Calu3 (cell line): Measurements from ENCODE around the gene SORD. TPM values are rescaled to one million over a fixed set of nuclear protein-coding genes. Genes with fewer than 3 reads are reported as not detected.

ENCODE experiments used
- BruUV-seq: library from RNA; stranded (reverse); fragments of 400-500 nt; replicated peaks from 2 replicates; lab custom pipeline; 2021; lab: Mats Ljungman, UMichigan
- CTCF ChIA-PET: fragments of 300-600 bp; sonication (Branson Sonifier 250); formaldehyde crosslinking; loops from one replicate; lab custom pipeline; 2022; ENCODE audit warnings: antibody characterized with exemption; lab: Charles Lee
- DNase-seq: peaks from one replicate; pipeline ENCODE4 v3.0.0; 2022
- H3K27ac Mint-ChIP-seq: one replicate; pipeline ENCODE4 v1.8.0; 2022; ENCODE audit warnings: mixed read lengths; ENCODE audit not compliant: unreplicated experiment
- H3K27me3 Mint-ChIP-seq: one replicate; pipeline ENCODE4 v1.8.0; 2022; ENCODE audit warnings: mixed read lengths; ENCODE audit not compliant: unreplicated experiment
- H3K36me3 Mint-ChIP-seq: one replicate; pipeline ENCODE4 v1.8.0; 2022; ENCODE audit warnings: mild to moderate bottlenecking, moderate library complexity, mixed read lengths; ENCODE audit not compliant: insufficient read depth, unreplicated experiment
- H3K4me1 Mint-ChIP-seq: one replicate; pipeline ENCODE4 v1.8.0; 2022; ENCODE audit warnings: mild to moderate bottlenecking, low read depth, mixed read lengths; ENCODE audit not compliant: unreplicated experiment
- H3K4me3 Mint-ChIP-seq: one replicate; pipeline ENCODE4 v1.8.0; 2022; ENCODE audit warnings: mild to moderate bottlenecking, low read depth, moderate library complexity, mixed read lengths; ENCODE audit not compliant: unreplicated experiment
- H3K9me3 Mint-ChIP-seq: one replicate; pipeline ENCODE4 v1.8.0; 2022; ENCODE audit warnings: low read depth, mixed read lengths; ENCODE audit not compliant: unreplicated experiment
- intact Hi-C: fragments of 100-400 bp; cut with micrococcal nuclease; formaldehyde crosslinking; loops from one replicate; pipeline ENCODE4 v1.10.0; 2022; ENCODE audit not compliant: unreplicated experiment
- total RNA-seq: library from RNA; stranded (reverse); gene quantifications from 2 replicates; pipeline ENCODE4 v1.2.3, GENCODE V29; 2022
- TF ChIP-seq, protein P1 (sequence below): fragments of 200-600 bp; IDR thresholded peaks from one replicate; pipeline ENCODE4 v1.8.0; 2022; ENCODE audit warnings: antibody characterized with exemption; ENCODE audit not compliant: unreplicated experiment

Gene SORD
- total RNA-seq, 1 experiment from 2014 or later, result 39.1 TPM

DNA sequence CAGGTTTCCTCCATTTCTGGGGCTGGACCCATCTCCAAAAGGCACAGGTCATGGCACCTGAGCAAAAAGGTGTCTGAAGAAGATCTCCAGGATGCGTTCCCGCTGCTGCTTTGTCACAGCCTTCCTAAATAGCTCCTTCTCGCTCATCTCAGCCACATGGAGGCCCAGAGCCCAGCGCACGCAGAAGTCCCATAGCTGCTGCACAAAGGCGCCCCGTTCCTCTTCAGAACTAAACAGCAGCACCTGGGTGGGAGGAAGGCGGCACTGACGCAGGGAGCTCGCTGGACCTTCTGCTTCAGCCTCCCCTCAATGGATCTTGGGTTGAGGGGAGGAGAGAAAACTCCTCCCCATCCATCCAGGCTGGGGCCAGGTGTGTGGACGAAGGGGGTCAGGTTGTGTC, 82.6 kb downstream of the SORD start:
- BruUV-seq, result no TSS peak
- Mint-ChIP-seq H3K9me3 (no peaks in the 10 kb centered on the region), H3K27ac (no peak overlapping the region), H3K36me3 (no peaks in the 10 kb centered on the region), H3K4me3 (no peak overlapping the region), H3K4me1 (no peaks in the 10 kb centered on the region), H3K27me3 (peaks cover 86% of the 10 kb centered on the region)
- intact Hi-C loops, result no loop called here
- DNase-seq, result no peak
- TF ChIP-seq, protein P1, sequence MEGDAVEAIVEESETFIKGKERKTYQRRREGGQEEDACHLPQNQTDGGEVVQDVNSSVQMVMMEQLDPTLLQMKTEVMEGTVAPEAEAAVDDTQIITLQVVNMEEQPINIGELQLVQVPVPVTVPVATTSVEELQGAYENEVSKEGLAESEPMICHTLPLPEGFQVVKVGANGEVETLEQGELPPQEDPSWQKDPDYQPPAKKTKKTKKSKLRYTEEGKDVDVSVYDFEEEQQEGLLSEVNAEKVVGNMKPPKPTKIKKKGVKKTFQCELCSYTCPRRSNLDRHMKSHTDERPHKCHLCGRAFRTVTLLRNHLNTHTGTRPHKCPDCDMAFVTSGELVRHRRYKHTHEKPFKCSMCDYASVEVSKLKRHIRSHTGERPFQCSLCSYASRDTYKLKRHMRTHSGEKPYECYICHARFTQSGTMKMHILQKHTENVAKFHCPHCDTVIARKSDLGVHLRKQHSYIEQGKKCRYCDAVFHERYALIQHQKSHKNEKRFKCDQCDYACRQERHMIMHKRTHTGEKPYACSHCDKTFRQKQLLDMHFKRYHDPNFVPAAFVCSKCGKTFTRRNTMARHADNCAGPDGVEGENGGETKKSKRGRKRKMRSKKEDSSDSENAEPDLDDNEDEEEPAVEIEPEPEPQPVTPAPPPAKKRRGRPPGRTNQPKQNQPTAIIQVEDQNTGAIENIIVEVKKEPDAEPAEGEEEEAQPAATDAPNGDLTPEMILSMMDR, result no peak
- CTCF ChIA-PET, result interaction anchor here (1.6 kb wide), 1 partner anchor 12 kb away, joined by 6 read pairs; no protein-coding TSS in a partner anchor

DNA sequence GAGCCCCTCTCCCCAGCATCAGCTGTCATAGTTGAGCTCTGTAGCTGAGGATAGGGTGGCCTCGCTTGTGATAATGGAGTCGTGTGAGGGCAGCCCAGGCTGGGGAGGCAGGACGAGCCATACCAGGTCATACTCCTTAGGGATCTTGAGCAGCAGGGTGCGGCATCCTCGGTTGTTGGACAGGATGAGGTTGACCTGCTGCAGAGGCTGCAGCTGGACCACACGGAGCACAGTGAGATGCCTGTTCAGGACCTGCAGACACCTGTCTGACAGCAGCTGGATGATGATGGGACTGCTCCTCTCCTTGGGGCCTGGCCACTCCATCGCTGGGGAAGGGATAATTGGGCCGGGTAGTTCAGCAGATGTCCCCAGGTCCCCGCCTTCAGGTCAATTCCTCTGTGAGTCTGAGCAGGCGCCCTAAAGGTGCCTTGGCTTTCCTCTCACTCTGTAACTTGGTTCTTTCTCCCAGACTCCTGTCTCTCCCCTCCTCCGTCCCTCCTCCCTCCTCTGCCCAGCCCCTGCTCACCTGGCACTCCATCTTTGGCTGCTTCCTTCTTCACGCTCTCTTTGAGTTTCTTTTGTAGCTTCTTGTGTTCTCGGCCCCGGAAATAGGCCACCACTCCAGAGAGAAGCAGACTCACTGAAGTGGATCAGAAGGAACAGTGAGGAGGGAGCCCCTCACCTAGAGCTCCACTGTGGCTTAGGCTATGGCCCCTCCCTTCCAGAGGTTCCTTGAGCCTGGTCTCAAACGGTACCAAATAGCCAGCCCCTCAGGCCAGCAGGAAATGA, 83.2 kb downstream of the SORD start:
- intact Hi-C loops, result no loop called here
- TF ChIP-seq, protein P1, result no peak
- Mint-ChIP-seq H3K9me3 (no peaks in the 10 kb centered on the region), H3K4me3 (no peak overlapping the region), H3K27ac (no peak overlapping the region), H3K4me1 (no peaks in the 10 kb centered on the region), H3K36me3 (no peaks in the 10 kb centered on the region), H3K27me3 (peaks cover 81% of the 10 kb centered on the region)
- no TSS peak for BruUV-seq
- CTCF ChIA-PET, result interaction anchor here (1.6 kb wide), 1 partner anchor 12 kb away, joined by 6 read pairs; no protein-coding TSS in a partner anchor
- DNase-seq, result no peak

DNA sequence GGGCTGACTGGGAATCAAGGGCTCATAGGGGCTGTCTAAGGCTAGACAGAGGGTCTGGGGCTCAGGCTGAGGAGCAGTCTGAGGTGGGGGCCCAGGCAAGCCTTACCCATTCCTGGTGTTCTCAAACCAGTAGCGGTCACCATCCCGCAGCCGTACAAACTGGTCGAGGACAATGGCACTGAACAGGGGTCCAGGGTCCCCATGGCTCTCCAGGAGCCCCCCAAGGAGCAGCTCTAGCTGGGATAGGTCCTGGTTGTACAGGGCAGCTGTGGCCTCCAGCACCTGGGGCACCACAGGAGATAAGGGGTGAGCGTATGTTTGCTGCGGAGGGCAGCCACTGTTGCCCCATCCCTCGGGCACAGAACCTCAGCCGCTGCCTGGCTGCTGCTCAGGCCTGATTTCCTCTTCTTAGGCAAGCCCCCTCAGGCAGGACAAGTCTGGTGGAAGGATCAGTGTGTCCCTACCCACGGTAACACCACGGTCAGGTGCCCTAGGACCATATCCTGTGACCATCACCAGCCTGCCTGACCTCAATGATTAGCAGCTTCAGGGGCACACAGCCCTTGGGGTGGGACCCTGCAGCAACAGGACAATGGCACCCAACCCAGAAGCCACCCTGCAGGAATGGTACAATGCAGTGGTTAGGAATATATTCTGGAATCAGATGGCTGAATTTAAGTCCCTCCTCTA, 85.1 kb downstream of the SORD start:
- BruUV-seq, result no TSS peak
- Mint-ChIP-seq H3K9me3 (no peaks in the 10 kb centered on the region), H3K4me1 (peaks cover 2% of the 10 kb centered on the region), H3K27ac (no peak overlapping the region), H3K27me3 (peaks cover 80% of the 10 kb centered on the region), H3K4me3 (no peak overlapping the region), H3K36me3 (no peaks in the 10 kb centered on the region)
- no peak for DNase-seq
- TF ChIP-seq, protein P1, result no peak
- intact Hi-C loops, result no loop called here
- CTCF ChIA-PET, result no interaction called here

DNA sequence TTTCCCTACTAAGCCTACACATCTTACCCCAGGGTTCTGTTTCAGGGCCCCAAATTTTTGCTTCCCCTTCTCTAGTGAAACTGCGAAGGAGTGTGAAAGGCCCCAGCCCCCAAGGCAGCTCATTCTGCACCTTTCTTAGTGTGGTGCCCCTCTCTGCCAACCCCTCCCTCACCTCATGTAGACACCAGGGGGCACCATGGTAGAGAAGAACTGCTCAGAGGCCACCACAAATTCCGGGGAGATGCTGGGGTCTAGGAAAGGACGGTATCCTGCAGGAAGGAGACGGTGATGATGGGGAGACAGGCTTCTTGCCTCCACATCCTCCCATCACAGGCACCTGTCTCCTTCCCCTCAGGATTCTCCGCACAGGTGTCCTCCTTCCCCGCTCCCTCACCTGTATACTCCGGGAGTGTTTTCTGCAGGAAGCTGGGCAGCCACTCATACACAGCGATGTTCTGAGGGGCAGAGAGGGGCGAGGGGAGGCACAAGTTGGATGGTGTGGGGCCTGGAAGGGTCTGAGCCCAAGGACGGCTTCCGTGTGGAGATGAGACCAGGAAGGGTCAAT, 87.3 kb downstream of the SORD start:
- BruUV-seq, result no TSS peak
- TF ChIP-seq, protein P1, result no peak
- Mint-ChIP-seq H3K9me3 (no peaks in the 10 kb centered on the region), H3K36me3 (no peaks in the 10 kb centered on the region), H3K4me1 (peaks cover 15% of the 10 kb centered on the region), H3K4me3 (no peak overlapping the region), H3K27ac (no peak overlapping the region), H3K27me3 (peaks cover 80% of the 10 kb centered on the region)
- DNase-seq, result no peak
- intact Hi-C loops, result no loop called here
- CTCF ChIA-PET, result no interaction called here
